NOMO-1 treated with DMSO at 0.1 percent for 48 hours (cell line): ENCODE results near the gene C22orf15.

ENCODE experiments used
- DNase-seq: peaks from one replicate; lab custom pipeline; 2025; ENCODE audit not compliant: unreplicated experiment; lab: John Stamatoyannopoulos, UW

Gene C22orf15

DNA sequence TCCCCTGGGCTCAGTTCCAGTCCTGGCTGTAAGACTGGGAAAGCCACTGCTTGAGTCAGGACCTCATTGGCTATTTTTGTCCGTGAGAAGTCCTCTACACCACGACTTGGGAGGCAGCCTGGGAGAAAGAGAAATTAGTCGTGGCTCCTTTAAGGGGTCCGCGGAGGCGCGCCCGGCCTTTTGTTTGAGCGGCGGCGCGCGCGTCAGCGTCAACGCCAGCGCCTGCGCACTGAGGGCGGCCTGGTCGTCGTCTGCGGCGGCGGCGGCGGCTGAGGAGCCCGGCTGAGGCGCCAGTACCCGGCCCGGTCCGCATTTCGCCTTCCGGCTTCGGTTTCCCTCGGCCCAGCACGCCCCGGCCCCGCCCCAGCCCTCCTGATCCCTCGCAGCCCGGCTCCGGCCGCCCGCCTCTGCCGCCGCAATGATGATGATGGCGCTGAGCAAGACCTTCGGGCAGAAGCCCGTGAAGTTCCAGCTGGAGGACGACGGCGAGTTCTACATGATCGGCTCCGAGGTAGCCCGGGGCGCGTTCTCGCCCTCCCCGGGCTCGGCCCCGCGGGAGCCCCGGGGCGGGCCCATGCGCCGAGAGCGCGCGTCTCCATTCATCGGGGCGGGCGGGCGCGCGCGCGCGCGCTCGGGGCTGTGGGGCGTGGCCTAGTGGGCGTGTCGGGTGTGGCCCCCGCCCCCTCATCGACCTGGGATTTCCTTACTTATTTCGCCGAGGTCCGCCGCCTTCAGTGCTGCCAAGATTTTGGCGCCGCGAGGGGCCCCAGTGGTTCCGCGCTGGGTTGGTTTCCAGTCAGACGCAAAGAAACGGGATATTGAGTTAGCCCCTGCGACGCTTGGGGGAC is 24.2 kb downstream of the C22orf15 start, which contains the start of gene SMARCB1:
SMARCB1 (plus strand) TSS at position 215 of the 848 bp plus-strand sequence; CDS start at position 419, 204 bp downstream.
- peak; percentile 83 for DNase-seq

DNA sequence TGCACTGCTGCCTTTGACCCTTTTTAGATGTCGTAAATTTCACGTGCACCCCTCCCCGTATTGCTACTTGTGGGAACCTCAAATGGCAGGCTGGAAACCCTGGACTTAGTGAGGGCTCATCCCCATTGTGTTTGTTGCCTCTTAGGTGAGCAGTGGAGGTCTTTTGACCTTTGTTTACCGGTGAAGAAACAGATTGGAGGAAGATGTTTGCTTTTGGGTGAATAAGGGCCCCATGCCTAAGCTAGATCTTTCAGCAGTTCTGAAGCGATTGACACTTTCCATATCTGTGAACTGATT is 24.8 kb downstream of the C22orf15 start:
- DNase-seq: no peak

DNA sequence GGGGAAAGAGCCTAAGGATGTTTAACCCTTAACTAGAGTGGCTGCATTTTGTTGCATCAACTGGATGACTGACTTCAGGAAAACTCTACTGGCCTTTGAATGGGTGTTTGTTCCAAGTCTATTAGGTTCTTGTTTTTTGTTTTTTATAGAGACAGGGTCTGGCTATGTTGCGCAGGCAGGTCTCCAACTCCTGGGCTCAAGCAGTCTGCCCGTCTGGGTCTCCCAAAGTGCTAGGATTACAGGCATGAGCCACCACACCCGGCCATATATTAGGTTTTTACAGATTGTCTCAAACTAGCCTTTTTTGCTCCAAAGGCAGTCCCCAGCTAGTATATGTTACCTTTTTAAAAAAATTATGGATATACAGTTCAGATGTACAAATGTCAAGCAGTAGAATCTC is 25.1 kb downstream of the C22orf15 start:
- no peak for DNase-seq

DNA sequence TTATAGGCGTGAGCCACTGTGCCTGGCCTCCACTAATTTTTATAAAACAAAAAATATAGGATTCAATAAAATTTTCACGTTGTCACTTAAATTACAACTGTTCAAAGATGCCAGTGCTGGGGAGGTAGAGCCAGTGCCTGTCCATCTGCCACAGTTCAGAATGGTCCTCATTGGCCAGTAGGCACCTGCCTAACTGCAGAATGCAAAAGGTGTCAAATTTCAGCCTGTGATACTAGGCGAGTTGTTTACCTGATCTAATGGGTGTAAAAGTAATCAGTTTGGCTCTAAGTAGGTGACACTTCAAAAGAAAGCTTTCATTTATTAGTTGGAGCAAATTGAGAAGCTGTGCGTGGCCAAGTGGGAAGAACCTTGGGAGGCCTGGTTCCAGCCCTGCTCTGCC is 26.3 kb downstream of the C22orf15 start:
- no peak for DNase-seq

DNA sequence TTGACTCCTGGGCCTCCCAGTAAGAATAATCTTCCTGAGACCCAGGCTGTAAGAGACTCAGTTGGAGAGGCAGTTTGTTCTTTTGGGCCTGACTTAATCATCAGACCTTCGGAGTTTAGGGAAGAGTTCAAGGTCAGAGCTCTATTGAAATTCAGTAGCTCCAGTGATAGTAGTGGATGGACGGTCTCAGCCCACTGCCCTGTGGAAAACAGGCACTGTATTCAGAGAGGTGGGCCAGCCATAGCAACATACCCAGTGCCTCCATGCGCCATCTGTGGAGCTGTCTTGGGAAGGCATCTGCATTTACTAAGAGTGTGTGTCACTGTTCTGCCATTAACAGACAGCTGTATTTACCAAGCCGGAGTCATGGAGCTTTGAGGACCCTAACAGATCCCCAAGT is 26.8 kb downstream of the C22orf15 start:
- no peak for DNase-seq

DNA sequence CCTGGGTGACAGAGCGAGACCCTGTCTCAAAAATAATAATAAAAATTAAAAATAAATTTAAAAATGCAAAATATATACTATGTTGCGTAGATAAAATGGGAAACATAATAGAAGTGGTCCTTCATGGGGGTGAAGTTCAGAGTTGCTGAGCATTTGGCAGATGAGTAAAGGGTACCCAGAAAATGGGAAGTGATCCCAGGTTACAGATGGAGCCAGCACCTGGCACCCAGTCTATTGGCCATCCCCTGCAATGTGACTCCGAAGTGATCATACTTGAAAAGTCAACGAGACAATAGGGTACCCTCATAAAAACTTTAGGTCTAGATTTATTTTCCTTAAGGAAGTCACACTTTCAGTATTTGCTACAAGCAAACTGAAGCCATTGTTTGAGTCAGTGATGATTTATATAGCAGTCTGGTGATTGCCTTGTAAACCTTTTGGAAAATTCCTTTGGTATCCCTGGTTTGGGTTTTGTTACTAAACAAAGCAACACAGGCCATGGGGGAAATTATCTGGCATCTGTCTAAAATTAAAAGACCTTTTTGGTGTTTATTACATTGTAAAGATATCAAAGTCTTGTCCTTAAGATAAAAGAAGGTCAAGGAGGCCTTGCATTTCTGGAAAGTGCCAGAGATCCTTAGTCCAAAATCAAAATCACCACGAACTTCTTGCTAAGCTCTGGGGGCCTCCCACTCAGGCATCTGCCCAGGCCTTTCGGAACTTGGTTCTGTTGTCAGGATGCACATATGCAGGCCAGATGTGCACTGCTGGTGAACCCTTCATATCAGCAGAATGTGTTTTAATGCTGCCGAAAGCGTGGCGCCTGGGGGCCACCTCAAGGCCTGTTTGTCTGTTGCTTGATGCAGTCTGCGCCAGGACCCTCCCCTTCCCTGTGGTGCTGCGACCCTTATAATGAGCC is 28.3 kb downstream of the C22orf15 start:
- no peak for DNase-seq

DNA sequence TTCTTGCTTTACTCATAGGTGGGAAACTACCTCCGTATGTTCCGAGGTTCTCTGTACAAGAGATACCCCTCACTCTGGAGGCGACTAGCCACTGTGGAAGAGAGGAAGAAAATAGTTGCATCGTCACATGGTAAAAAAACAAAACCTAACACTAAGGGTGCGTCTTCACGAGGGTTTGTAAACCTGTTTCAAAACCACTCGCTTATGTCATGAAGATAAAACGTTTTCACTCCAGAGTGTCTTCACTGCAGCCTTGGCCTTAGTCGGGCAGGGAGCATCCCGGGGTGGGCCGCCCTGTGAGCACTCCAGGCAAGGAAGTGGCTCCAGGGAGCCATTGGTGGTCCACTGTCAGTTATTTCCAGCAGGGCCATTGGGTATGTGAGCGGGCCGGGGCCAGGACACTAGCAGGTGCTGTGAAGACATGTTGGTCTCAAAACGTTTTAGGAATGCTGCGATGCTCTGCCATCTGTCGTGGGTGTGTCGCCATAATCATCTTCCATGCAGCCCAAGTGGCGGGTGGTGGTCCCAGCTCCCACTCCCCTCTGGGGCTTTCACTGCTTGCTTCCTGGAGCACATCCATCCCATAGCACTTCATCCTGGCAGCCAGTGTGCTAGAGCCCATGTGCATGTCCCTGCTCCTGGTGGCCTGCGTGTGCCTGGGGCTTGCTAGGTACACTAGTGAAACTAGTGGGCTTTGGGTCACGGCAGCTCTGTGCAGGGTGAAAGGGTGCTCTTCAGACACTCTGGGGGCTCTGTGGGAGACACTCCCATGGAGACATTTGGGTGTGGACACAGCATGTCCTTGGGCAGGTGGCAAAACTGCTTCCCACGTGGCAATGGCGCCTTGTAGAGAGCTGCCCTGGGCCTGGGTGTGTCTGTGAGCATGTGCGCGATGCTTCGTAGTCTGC is 29.2 kb downstream of the C22orf15 start:
- no peak for DNase-seq

DNA sequence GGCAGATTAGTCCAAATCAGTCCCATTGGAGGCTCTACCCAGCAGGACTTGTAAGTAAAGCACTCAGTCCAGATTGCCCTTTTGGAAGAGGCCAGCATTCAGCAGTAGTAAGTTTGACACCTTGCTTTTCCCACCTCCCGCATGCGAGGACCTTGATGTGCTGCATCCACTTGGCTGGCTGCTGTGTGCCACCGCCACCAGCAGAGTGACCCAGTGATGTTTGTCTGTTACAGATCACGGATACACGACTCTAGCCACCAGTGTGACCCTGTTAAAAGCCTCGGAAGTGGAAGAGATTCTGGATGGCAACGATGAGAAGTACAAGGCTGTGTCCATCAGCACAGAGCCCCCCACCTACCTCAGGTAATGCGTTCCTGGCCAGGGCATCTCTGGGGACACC is 30.5 kb downstream of the C22orf15 start:
- no peak for DNase-seq

DNA sequence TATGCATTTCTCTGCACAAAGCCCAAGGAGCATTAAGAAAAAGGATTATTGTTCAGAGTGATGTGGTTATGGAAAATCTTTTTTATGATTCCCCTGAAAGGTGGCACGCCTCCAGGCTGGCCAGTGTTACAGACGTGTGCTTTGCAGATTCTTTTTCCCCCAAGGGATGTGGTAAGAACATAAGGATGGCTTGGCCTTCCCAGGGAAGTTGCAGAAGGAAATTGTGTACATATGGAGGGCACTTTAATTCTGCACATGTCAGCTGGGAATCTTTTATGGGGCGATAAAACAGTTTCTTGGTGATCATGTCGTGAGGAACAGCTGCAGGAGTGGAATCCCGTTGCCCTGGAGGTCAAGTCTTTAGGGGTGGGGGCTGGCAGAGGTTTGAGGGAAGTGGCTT is 33.7 kb downstream of the C22orf15 start:
- no peak for DNase-seq

DNA sequence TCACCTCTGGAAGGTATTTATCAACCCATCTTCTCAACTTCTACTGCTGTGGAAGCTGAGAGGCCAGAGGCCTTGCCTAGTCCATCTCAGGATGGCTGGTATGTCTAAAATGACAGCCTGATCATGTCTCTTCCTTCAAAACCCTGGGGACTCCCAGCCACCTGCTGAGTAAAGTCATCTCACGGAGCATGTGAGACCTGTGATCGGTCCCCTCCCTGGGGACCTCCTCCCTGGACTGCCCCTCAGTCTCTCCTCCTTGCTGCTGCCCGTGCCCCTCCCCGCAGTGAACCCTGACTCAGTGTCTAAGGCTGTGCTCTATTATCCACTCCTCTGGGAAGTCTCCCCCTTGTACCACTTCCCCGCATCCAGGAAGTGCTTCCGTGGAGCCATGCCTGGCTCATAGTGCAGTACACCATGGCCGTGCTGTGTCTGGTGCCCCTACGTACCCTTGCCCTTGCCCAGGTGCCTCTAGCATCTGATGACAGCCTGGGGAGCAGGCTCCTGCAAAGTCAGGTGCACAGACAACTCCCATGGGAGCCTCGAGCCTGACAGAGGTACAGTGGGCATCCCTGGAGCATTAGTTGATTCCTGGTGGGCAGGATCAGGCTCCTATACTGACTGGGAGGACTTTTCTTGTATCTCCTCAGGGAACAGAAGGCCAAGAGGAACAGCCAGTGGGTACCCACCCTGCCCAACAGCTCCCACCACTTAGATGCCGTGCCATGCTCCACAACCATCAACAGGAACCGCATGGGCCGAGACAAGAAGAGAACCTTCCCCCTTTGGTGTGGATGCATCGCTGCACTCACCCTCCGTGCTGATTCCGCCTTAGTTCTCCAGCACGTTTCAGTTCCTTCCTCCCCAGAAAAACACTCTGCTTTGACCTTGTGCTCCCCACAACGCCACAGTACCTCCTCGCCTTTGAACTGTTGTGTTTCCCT is 37.8 kb downstream of the C22orf15 start:
- DNase-seq: no peak

DNA sequence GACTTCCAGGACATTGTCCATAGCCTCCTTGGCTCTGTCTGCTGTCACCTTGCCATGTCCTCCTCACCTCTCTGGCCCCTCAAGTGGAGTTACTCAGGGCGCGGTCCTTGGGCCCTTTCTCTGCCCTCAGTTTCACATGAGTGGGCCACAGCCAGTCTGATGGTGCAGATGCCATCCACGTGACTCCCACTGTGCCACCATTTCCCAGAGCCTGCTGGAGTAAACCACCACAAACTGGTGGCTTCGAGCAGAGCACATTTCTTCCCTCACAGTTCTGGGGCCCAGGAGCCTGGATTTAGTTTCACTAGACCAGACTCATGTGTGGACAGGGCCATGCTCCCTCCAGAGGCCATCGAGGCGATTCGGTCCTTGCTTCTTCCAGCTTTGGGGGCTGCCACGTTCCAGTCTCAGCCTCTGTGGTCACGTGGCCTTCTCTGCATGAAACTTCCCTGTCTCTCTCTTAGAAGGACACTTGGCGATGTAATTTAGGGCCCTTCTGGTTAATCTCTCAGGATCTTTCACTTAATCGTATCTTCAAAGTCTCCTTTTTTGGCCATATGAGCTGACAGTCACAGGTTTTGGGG is 38.5 kb downstream of the C22orf15 start:
- DNase-seq: no peak

DNA sequence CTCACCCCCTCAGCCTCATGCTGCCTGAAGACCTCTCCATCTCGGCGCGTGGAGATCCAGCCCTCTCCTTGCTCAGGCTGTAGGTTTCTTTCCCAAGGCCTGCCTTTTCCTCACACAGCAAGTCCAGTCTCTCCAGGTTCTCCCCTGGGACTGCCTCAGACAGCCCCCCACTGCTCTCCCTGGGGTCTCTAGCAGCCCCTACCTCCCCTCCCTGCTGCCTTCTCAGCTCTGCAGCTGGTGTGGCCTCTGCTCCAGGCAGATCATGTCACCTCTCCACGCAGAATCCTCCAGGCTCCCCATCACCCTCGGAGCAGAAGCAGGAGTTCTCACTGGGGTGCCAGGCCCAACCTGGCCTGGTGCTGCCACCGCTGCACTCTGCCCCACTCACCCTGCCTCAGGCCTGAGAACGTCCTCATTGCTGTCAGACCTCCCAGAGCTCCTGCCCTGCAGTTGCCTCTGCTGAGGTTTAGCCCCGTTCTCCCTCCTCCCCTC is 39.1 kb downstream of the C22orf15 start:
- no peak for DNase-seq

DNA sequence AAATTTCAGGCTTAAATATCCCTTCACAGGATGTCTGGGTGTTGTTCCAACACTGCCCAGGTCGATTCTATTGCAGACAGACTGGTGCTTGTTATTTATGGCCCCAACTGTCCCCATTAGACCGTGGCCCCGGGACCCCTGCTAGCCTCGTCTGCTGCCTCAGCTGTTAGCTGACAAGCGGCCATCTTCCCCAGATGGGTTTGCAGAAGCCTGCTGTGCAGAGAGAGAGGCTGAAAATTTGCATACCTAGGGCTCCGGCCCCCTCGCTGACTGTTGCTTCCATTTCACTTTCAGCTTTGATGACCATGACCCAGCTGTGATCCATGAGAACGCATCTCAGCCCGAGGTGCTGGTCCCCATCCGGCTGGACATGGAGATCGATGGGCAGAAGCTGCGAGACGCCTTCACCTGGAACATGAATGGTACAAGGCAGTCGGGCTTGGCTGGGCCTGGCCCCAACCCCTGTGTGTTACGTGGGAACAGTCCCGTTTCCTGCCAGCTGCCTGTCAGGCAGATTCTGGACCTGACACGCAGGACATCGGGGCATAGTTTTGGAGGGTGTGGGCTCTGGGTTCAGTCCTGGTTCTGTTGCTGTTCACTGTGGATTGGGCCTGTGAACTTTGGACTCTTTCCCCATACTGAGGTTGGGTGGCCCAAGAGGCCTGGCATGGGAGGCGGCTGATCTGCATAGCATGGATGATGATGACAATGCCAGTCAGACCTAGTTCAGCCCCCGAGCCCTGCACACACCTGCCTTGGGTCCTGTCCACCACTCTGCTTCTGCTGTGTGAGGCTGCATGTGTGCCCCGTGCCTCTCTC is 40.4 kb downstream of the C22orf15 start:
- DNase-seq: no peak

DNA sequence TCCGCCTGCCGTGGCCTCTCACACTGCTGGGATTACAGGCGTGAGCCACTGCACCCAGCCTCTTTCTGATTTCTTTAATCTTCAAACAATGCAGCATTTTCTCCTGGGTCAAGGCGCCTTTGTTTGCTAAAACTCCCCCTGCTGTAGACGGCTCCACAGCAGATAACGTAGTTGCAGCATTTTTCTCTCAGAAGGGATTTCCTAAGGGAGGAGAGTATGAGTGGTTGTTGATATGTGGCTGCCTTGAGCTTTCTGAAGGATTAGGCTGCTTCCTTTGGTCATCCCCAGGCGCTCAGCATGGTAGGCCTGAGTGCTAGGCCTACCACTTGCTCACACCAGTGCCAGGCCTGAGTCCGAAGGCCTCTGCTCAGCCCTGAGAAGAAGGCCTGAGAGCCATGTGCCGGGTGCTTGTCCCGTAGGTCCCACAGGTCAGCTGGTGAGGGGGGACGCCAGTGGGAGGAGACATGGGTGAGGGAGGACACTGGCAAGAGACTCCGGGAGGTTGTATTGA is 42.0 kb downstream of the C22orf15 start:
- DNase-seq: no peak

DNA sequence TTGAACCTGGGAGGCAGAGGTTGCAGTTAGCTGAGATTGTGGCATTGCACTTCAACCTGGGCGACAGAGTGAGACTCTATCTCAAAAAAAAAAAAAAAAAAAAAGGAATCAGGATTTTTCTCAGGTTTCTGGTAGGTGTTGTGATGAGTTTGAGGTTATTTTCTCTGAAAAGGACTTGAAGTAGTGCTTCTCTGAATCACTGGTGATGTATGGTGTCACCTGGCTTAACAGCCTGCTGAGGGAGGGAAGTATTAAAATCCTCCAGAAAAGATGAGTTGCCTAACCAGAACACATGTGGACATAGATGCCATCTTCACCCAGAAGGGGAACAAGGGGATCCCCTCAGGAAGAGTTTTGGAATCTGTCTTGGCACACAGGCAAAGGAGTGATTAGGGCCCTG is 44.0 kb downstream of the C22orf15 start:
- no peak for DNase-seq

DNA sequence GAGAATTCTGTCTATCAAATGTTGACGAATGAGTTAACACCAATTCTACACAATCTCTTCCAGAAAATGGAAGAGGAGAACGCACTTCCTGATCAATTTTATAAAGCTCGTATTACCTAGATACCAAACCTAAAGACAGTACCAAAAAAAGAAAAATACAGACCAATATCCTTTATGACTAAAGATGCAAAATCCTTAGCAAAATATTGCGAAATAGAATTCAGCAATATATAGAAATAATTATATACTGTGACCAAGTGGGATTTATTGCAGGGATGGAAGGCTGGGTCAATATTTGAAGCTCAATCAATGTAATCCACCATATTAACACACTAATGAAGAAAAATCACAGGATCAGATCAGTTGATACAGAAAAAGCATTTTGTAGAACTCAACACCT is 49.6 kb downstream of the C22orf15 start:
- DNase-seq: no peak
